ENCODE results near the gene TSPAN13. TPM values are rescaled to one million over a fixed set of nuclear protein-coding genes. Genes with fewer than 3 reads are reported as not detected.
A peak's percentile ranks its signal among the peaks of the same experiment; 100 is the strongest.

TSPAN13 gene
- total and polyA plus RNA-seq, 2 of the 8 experiments (the other 6 are each of a cell fraction or from before 2014, with no cell fraction given), result 15.3 to 28.1 TPM

- Histone ChIP-seq H3K18ac (ENCODE audit: extremely low read depth, low read length) (no peak overlapping the region), H3K56ac (replicated peaks; ENCODE audit: insufficient read length, low read depth, low read length) (no peak overlapping the region), H3K27me3 (replicated peaks in 1 of 4; ENCODE audit: control insufficient read depth in 3 of 4, extremely low read depth in 1 of 4, insufficient read depth in 3 of 4, low read length in 3 of 4) (no peaks in the 10 kb centered on the region; a peak in 3 of 7 replicates), H4K8ac (ENCODE audit: extremely low read depth, insufficient read depth, low read length) (no peak overlapping the region), H2BK12ac (ENCODE audit: low read depth, low read length) (no peak overlapping the region), H3K4me2 (ENCODE audit: insufficient read depth in 1 of 2, low read depth in 2 of 2, low read length in 2 of 2) (peak overlapping the region in 1 of 2 experiments; percentile 90; a peak in 2 of 4 replicates), H2BK5ac (ENCODE audit: low read depth, low read length) (no peak overlapping the region), H4K20me1 (replicated peaks in 1 of 2; ENCODE audit: control insufficient read depth in 1 of 2, insufficient read depth in 2 of 2, low read length in 2 of 2) (no peaks in the 10 kb centered on the region), H3K4me3 (ENCODE audit: extremely low read depth in 1 of 4, insufficient read depth in 2 of 4, low read depth in 3 of 4, low read length in 4 of 4) (peak overlapping the region in 2 of 4 experiments; percentile 78 to 96; a peak in 3 of 8 replicates), H4K91ac (replicated peaks; ENCODE audit: insufficient read length, low read length) (no peak overlapping the region), H2AK5ac (ENCODE audit: low read depth, low read length) (no peak overlapping the region), H4K5ac (ENCODE audit: insufficient read length, low read depth, low read length) (no peak overlapping the region), H3K4me1 (replicated peaks in 1 of 4; ENCODE audit: control insufficient read depth in 3 of 4, insufficient read depth in 4 of 4, low read length in 3 of 4) (peaks cover 2 to 9% (median 7%) of the 10 kb centered on the region in 4 experiments; a peak in 5 of 7 replicates), H3K4ac (replicated peaks; ENCODE audit: insufficient read length, low read depth, low read length) (no peak overlapping the region), H3K36me3 (ENCODE audit: control insufficient read depth in 2 of 4, insufficient read depth in 4 of 4, low read length in 3 of 4) (no peaks in the 10 kb centered on the region), H2BK15ac (ENCODE audit: low read length) (no peak overlapping the region), H2BK20ac (ENCODE audit: low read length) (no peak overlapping the region), H2BK120ac (replicated peaks; ENCODE audit: low read depth, low read length) (no peak overlapping the region), H3K9ac (replicated peaks in 1 of 4; ENCODE audit: extremely low read depth in 1 of 4, low read depth in 3 of 4, low read length in 3 of 4) (no peak overlapping the region), H3K23me2 (ENCODE audit: low read depth, low read length) (peaks cover 4% of the 10 kb centered on the region; the same call in 1 of the 2 replicates), H3K23ac (ENCODE audit: insufficient read length) (no peak overlapping the region), H3K79me2 (ENCODE audit: control insufficient read depth in 1 of 2, insufficient read depth in 2 of 2, low read length in 2 of 2) (peaks cover 0 to 23% of the 10 kb centered on the region in 2 experiments; a peak in 2 of 4 replicates), H3K14ac (ENCODE audit: insufficient read length) (no peak overlapping the region), H3K79me1 (ENCODE audit: low read depth, low read length) (no peaks in the 10 kb centered on the region), H3K27ac (ENCODE audit: low read depth, low read length) (no peak overlapping the region), H2AFZ (ENCODE audit: low read length) (no peak overlapping the region), H3K9me3 (ENCODE audit: insufficient read depth in 2 of 2, low read depth in 1 of 2, low read length in 1 of 2) (no peaks in the 10 kb centered on the region)
- POLR2A ChIA-PET (ENCODE audit: partially characterized antibody), result no interaction called here
- FAIRE-seq (no peak), DNase-seq (ENCODE audit: low read depth in 1 of 2, low spot score in 2 of 2) (no peak)
- TF ChIP-seq BRCA1 (IDR thresholded peaks at IDR 0.05; ENCODE audit: low read depth, low read length), result no peak
- TF ChIP-seq HDAC6 (IDR thresholded peaks at IDR 0.05; ENCODE audit: low read depth, low read length), result no peak
- TF ChIP-seq POLR2A (IDR thresholded peaks at IDR 0.05; ENCODE audit: control extremely low read depth in 1 of 2, low read depth in 2 of 2, low read length in 2 of 2), result no peak
- no peak for TF ChIP-seq MAX (IDR thresholded peaks at IDR 0.05)
- CTCF ChIA-PET (ENCODE audit: partially characterized antibody), result interaction anchor here (1.8 kb wide), 1 partner anchor 16 kb away, joined by 4 read pairs; no protein-coding TSS in a partner anchor
Observed at GRCh38 chr7:16755397-16755796, 1.8 kb downstream of the TSPAN13 start.
